Endodermal cell (in vitro differentiated cells): ENCODE data around the gene PSMD13. TPM values are rescaled to one million over a fixed set of nuclear protein-coding genes. Genes with fewer than 3 reads are reported as not detected.

Source experiments
- DNase-seq: peaks from one replicate; pipeline ENCODE4 v3.0.0-alpha.2; 2017
- H3K27ac ChIP-seq: 2 replicates; pipeline ENCODE4 v1.5.1; 2013; ENCODE audit warnings: mild to moderate bottlenecking, low read depth, low read length, moderate library complexity
- H3K27me3 ChIP-seq: 2 replicates; pipeline ENCODE4 v1.6.1; 2013; ENCODE audit warnings: mild to moderate bottlenecking, low read length, moderate library complexity; ENCODE audit not compliant: insufficient read depth, control insufficient read depth, poor library complexity, severe bottlenecking
- H3K36me3 ChIP-seq: 2 replicates; pipeline ENCODE4 v1.7.0; 2013; ENCODE audit warnings: mild to moderate bottlenecking, low read length, moderate library complexity; ENCODE audit not compliant: control insufficient read depth, insufficient read depth
- H3K4me1 ChIP-seq: one replicate; pipeline ENCODE4 v1.7.0; 2013; ENCODE audit warnings: low read length; ENCODE audit not compliant: control insufficient read depth, insufficient read depth
- H3K4me3 ChIP-seq: 2 replicates; pipeline ENCODE4 v1.5.1; 2013; ENCODE audit warnings: mild to moderate bottlenecking, low read length, moderate library complexity
- H3K9ac ChIP-seq: 2 replicates; pipeline ENCODE4 v1.6.1; 2013; ENCODE audit warnings: mild to moderate bottlenecking, low read length, moderate library complexity; ENCODE audit not compliant: poor library complexity, severe bottlenecking; ENCODE audit errors: extremely low read depth
- H3K9me3 ChIP-seq: 2 replicates; pipeline ENCODE4 v1.6.1; 2013; ENCODE audit warnings: mild to moderate bottlenecking, low read length, moderate library complexity; ENCODE audit not compliant: control insufficient read depth
- H3K27ac Mint-ChIP-seq: 2 replicates; pipeline ENCODE4 v1.8.0; 2020; ENCODE audit warnings: mixed read lengths
- H3K27me3 Mint-ChIP-seq: 2 replicates; pipeline ENCODE4 v1.8.0; 2021; ENCODE audit warnings: mild to moderate bottlenecking, mixed read lengths; ENCODE audit not compliant: insufficient read depth
- H3K36me3 Mint-ChIP-seq: 2 replicates; pipeline ENCODE4 v1.8.0; 2020; ENCODE audit warnings: low read depth, mixed read lengths
- H3K4me1 Mint-ChIP-seq: 2 replicates; pipeline ENCODE4 v1.8.0; 2020; ENCODE audit warnings: mixed read lengths
- H3K4me3 Mint-ChIP-seq: 2 replicates; pipeline ENCODE4 v1.8.0; 2020; ENCODE audit warnings: mild to moderate bottlenecking, moderate library complexity, mixed read lengths
- H3K9me3 Mint-ChIP-seq: 2 replicates; pipeline ENCODE4 v1.8.0; 2020; ENCODE audit warnings: mild to moderate bottlenecking, mixed read lengths
- CTCF ChIP-seq: fragments of 200-600 bp; sonication (generic); conservative IDR thresholded peaks from 2 replicates; pipeline ENCODE4 v1.5.0; 2021; ENCODE audit warnings: antibody characterized with exemption, mild to moderate bottlenecking
- WGBS, 2 experiments: methylation state at CpG; one replicate each; pipeline versions ENCODE4 v1.1.5 to v1.1.7; 2013; ENCODE audit warnings: missing lambda C conversion rate in 2 of 2, mixed read lengths in 1 of 2; ENCODE audit not compliant: insufficient coverage in 1 of 2, insufficient read length in 1 of 2; 5-methylcytosine and 5-hydroxymethylcytosine counted together
- total RNA-seq, 2 donors: library from RNA; stranded (reverse); fragmentation: NEBNext Ultra II Directional in 1 of 2; extraction: Animal tissue kit (Norgen Biotek cat#: 25700) in 1 of 2; gene quantifications; 2 replicates in 1 of 2; 3 replicates in 1 of 2; pipeline ENCODE4 v1.2.1, GENCODE V29; 2021

The PSMD13 gene
- total RNA-seq, 2 donors from 2014 or later: 120 to 134 TPM

GRCh38 chr11:251550-251949, 14.8 kb downstream of the PSMD13 start:
- peaks cover 66% of the 10 kb centered on the region for H3K36me3 ChIP-seq
- no peak overlapping the region for H3K4me3 ChIP-seq
- H3K4me1 ChIP-seq: no peaks in the 10 kb centered on the region
- Mint-ChIP-seq H3K9me3 (no peaks in the 10 kb centered on the region), H3K27me3 (peaks cover 2% of the 10 kb centered on the region), H3K4me3 (no peak overlapping the region), H3K27ac (no peak overlapping the region), H3K4me1 (no peaks in the 10 kb centered on the region), H3K36me3 (peaks cover 60% of the 10 kb centered on the region)
- no peak for TF ChIP-seq CTCF
- no peak overlapping the region for H3K27ac ChIP-seq
- no peaks in the 10 kb centered on the region for H3K9me3 ChIP-seq
- WGBS, 2 experiments: 94 to 97% methylated on average over 8 to 10 of the region's 10 CpGs
- DNase-seq: peak; percentile 28
- H3K9ac ChIP-seq: no peak overlapping the region
- H3K27me3 ChIP-seq: no peaks in the 10 kb centered on the region

- peaks cover 51% of the 10 kb centered on the region for H3K36me3 Mint-ChIP-seq
- H3K4me3 Mint-ChIP-seq: no peak overlapping the region
- no peak for TF ChIP-seq CTCF
- Histone ChIP-seq H3K9ac (no peak overlapping the region), H3K9me3 (no peaks in the 10 kb centered on the region), H3K27me3 (no peaks in the 10 kb centered on the region), H3K4me1 (no peaks in the 10 kb centered on the region), H3K4me3 (no peak overlapping the region), H3K27ac (no peak overlapping the region), H3K36me3 (peaks cover 54% of the 10 kb centered on the region)
- no peak overlapping the region for H3K27ac Mint-ChIP-seq
- peaks cover 2% of the 10 kb centered on the region for H3K27me3 Mint-ChIP-seq
- no peaks in the 10 kb centered on the region for H3K4me1 Mint-ChIP-seq
- no peaks in the 10 kb centered on the region for H3K9me3 Mint-ChIP-seq
- DNase-seq: no peak
- WGBS, 2 experiments: 96 to 97% methylated on average over 6 to 8 of the region's 8 CpGs
Observed at GRCh38 chr11:252666-253065, 15.9 kb downstream of the PSMD13 start.

- no peak overlapping the region for H3K4me3 ChIP-seq
- 92% methylated on average over 11 to 13 of the region's 13 CpGs for WGBS, 2 experiments
- H3K4me1 Mint-ChIP-seq: no peaks in the 10 kb centered on the region
- peaks cover 2% of the 10 kb centered on the region for H3K27me3 Mint-ChIP-seq
- peak; percentile 32 for DNase-seq
- no peaks in the 10 kb centered on the region for H3K4me1 ChIP-seq
- H3K9ac ChIP-seq: no peak overlapping the region
- TF ChIP-seq CTCF: no peak
- H3K27ac ChIP-seq: no peak overlapping the region
- no peak overlapping the region for H3K27ac Mint-ChIP-seq
- H3K36me3 Mint-ChIP-seq: peaks cover 45% of the 10 kb centered on the region
- H3K9me3 Mint-ChIP-seq: no peaks in the 10 kb centered on the region
- H3K9me3 ChIP-seq: no peaks in the 10 kb centered on the region
- peaks cover 48% of the 10 kb centered on the region for H3K36me3 ChIP-seq
- no peaks in the 10 kb centered on the region for H3K27me3 ChIP-seq
- no peak overlapping the region for H3K4me3 Mint-ChIP-seq
Observed at GRCh38 chr11:253160-253885, 16.5 kb downstream of the PSMD13 start.
